NCI-H345 (cell line): ENCODE measurements around the gene CMYA5.
"Not testable (repeated sequence)": the region's sequence is repeated elsewhere in the genome, so short reads cannot be mapped to it uniquely, and the experiment has no call there.

Source experiments
- DNase-seq: peaks from one replicate; lab custom pipeline; 2025; lab: John Stamatoyannopoulos, UW

CMYA5 gene

DNA sequence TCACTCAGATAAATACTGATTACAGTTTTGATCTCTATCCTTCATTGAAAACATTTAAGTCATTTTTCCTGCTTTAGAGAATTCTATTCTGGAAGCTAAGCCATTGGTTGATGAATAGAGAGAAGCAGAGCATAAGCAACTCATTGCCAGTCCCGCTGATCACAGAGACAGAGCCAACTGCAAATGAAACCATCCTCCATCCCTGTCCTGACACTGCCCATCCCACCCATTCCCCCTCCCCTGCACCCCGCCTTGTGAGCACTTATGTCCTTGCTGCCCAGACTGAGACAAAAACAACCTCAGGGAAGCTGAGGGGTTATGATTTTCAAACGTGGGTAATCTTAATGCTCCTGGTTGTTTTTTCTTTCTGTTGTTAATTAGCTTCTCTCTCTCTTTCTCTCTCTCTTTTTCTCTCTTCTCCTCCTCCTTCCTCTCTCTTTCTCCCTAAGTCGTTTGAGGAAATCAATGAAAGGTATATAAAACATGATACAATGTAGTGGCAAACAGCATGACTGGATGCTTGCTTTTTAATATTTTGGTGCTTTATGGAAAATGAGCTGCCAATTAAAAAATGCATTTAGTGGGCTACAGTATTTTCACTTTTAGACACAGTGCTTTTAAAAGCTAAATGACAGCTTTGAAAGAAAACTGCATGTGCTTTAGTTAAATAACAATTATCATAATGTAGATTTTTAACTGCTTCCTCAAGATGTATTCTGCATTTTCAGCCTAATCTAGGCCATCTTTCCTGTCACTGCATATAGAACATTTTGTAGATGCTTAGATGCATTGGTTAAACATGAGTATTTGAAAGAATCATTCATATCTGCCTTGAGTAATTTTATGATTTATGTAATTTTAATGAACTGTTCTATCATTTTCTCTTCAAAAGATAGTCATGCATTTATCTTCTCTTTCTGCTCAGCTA lies 57.3 kb downstream of the CMYA5 start:
- DNase-seq = no peak

DNA sequence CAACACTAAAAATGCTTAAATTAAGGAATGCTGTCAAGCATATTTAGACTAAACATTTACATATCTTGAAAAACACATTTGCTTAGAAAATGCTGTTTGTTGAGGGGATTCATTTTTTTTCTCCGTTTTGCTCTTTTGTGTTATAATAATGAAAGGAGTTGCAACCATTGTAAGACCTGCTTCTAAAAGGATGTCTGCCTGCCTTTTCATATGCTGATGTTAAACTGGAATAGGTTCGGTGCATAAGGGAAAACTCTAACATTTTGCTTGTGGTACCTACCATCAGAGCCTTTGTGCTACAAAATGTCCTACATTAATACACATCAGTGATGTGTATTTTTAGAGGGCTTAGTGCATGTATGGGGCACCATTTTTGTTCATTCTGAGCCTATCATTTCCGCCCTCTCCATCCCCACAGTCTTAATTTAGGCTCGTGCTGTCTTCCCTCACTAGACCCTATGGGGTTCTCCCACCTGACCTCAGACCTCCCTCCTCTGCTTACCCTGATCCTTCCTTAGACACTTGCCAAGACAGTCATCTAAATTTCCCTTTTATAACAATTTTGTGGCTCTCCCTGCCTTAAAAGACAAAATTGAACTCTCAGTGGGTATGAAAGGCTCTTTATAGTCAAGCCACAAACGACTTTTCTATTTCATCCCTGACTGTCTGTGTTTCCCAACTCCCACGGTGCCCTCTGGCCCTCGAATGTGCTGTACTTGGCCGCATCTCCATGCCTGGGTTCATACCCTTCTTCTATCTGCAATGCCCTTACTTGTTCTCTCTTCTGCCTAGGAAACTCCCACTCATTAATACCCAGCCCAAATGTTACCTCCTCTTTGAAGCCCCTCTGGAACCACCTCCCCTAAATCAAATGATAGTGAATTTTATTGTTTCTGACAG lies 61.2 kb downstream of the CMYA5 start:
- DNase-seq = no peak

- no peak for DNase-seq
These were observed 63.5 kb downstream of the CMYA5 start for GRCh38 chr5:79753092-79753491.

- no peak for DNase-seq
These were observed 64.4 kb downstream of the CMYA5 start for GRCh38 chr5:79753877-79754645.

- DNase-seq = no peak
These were observed 65.4 kb downstream of the CMYA5 start for GRCh38 chr5:79754865-79755555.

GRCh38 chr5:79756076-79756475 lies 66.4 kb downstream of the CMYA5 start:
- DNase-seq = no peak

- DNase-seq = no peak
These were observed 69.8 kb downstream of the CMYA5 start for GRCh38 chr5:79759436-79759835.

DNA sequence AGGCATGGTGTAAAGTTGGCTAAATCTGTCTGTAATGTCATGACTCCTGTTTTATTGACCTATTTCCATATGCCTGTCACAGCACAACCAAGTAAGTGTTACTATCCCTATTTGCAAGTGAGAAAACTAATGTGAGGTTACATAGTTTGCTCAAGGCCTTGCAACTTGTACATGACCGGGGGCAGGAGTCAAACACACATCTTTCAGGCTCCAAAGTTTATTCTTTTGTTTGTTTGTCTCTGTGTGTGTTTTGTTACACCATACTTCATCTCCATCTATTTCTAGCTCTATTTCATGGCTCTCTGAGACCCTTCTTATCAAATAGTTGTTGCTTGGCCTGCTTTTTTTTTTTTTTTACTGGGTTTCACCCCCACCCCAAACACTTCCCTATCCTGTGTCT lies 70.2 kb downstream of the CMYA5 start:
- DNase-seq = no peak

- no peak for DNase-seq
These were observed 73.3 kb downstream of the CMYA5 start for GRCh38 chr5:79762929-79763328.

DNA sequence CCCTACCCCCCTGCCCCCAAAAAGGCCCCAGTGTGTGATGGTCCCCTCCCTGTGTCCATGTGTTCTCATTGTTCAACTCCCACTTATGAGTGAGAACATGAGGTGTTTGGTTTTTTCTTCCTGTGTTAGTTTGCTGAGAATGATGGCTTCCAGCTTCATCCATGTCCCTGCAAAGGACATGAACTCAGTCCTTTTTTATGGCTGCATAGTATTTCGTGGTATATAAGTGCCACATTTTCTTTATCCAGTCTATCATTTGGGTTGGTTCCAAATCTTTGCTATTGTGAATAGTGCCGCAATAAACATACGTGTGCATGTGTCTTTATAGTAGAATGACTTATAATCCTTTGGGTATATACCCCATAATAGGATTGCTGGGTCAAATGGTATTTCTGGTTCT lies 74.5 kb downstream of the CMYA5 start:
- DNase-seq = not testable (repeated sequence)

DNA sequence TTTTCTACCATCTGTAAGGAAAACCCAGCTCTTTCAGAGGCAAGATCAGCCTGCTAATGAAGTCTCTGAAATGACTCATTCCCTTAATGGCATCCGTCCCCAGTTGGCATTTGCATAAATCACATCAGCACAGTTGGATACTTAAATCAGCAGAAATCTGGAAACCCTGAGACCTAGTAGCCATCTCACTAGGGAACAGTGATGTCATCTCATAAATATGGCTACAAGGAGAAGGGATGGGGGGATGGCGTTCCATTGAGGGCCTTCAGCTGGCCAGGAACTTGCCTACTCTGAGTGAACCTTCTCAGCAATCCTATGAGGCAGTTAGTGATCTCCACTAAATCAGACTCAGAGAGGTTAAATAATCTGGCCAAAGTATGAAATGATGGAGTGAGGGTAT lies 81.8 kb downstream of the CMYA5 start:
- no peak for DNase-seq

- no peak for DNase-seq
These were observed 83.0 kb downstream of the CMYA5 start for GRCh38 chr5:79772651-79773050.

- no peak for DNase-seq
These were observed 84.0 kb downstream of the CMYA5 start for GRCh38 chr5:79773612-79774011.

GRCh38 chr5:79774171-79774854 lies 84.7 kb downstream of the CMYA5 start:
- no peak for DNase-seq

DNA sequence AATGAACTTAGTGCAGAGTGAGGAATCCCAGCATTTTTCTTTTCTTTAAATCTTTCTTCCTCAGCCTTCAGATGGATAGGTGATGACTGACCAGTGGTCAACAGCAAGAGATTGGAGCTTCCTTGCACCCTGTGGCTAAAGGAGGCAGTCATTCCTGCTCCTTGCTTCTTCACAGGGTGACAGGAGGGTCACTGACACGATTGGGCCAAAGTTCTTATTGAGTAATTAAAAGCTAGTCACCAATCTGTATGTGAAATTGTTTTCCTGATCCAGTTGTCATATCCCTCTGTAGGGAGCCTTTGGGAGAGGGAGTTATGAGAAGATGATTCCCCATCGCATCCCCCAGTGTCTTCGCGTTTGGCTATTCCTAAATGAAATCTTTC lies 85.2 kb downstream of the CMYA5 start:
- DNase-seq = no peak

DNA sequence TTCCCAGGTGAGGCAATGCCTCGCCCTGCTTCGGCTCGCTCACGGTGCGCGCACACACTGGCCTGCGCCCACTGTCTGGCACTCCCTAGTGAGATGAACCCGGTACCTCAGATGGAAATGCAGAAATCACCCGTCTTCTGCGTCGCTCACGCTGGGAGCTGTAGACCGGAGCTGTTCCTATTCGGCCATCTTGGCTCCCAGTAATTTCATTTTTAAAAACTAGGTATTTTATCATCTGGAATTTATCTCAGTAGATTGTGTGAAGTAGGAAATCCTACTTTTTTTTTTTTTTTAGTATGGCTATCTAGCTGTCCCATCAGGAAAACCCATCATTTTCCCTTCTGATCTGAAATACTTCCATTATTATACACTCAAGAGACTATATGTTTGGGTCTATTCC lies 95.1 kb downstream of the CMYA5 start:
- DNase-seq = not testable (repeated sequence)

GRCh38 chr5:79785983-79786382 lies 96.3 kb downstream of the CMYA5 start:
- no peak for DNase-seq

GRCh38 chr5:79787448-79787847 lies 97.8 kb downstream of the CMYA5 start:
- no peak for DNase-seq

- DNase-seq = no peak
These were observed 102.2 kb downstream of the CMYA5 start for GRCh38 chr5:79791843-79792242.

- no peak for DNase-seq
These were observed 102.8 kb downstream of the CMYA5 start for GRCh38 chr5:79792463-79792862.

- DNase-seq = no peak
These were observed 103.7 kb downstream of the CMYA5 start for GRCh38 chr5:79793304-79793703.
